Omental fat pad (tissue), 4 donors: ENCODE measurements around the gene CDC42EP2. TPM values are rescaled to one million over a fixed set of nuclear protein-coding genes. Genes with fewer than 3 reads are reported as not detected.
"Not testable (repeated sequence)": the region's sequence is repeated elsewhere in the genome, so short reads cannot be mapped to it uniquely, and the experiment has no call there.

Experiments
- ATAC-seq: fragments of 150-250 bp; one replicate; pipeline ENCODE4 v1.9.1; 2016; ENCODE audit warnings: mild to moderate bottlenecking, moderate library complexity; ENCODE audit not compliant: low FRiP score
- DNase-seq: peaks from one replicate; pipeline ENCODE4 v3.0.0-alpha.2; 2019; ENCODE audit warnings: low spot score
- CTCF ChIP-seq, 3 donors: fragments of 450-650 bp; IDR thresholded peaks; one replicate each; pipeline ENCODE4 v1.5.1; 2016 to 2017; ENCODE audit warnings: antibody characterized with exemption in 3 of 3, mild to moderate bottlenecking in 3 of 3, moderate library complexity in 2 of 3
- total RNA-seq, 4 donors: library from RNA; depleted of rRNA; stranded (reverse); fragments of >200 nt; gene quantifications; one replicate each; pipeline ENCODE4 v1.1.0, GENCODE V29; 2016

Gene CDC42EP2
- total RNA-seq, 4 donors from 2014 or later: 44.0 to 120 (median 68.6) TPM

DNA sequence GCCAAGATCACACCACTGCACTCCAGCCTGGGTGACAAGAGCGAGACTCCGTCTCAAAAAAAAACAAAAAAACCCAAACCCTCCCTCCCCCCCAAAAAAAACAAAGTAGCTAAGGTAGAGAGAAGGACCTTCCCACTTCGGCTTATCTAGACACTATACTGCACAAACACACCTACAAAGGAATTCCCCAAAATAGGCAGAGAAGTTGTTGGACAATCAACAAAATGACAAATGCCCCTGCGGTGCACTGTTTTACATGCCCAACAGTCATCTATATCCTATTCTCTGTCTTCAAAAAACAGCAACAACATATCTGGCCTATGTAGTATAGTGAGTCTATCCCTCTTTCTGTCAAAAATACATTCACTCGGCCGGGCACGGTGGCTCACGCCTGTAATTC is 12.4 kb downstream of the CDC42EP2 start:
- TF ChIP-seq CTCF (IDR thresholded peaks at IDR 0.05): no peak
- DNase-seq: no peak
- ATAC-seq: no peak

DNA sequence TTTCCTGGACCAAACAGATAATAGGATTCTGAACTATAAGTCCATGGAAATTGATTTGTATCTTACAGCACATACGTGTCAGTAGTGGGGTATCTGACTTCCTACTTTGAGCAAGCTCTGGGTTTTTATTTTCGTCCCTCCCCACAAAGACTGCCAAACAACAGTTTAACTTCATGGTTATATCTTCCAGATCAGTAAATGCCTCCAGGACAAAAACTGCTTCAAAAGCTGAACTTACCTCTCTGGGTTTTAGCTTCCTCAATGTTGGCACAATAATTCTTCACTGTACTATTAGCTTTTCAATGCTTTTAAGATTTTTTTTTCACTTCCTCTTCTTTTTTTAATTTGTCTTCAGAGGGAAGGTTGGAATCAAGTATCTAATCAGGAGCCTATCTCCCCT is 14.8 kb downstream of the CDC42EP2 start:
- DNase-seq (no peak), ATAC-seq (no peak)
- no peak for TF ChIP-seq CTCF (IDR thresholded peaks at IDR 0.05)

DNA sequence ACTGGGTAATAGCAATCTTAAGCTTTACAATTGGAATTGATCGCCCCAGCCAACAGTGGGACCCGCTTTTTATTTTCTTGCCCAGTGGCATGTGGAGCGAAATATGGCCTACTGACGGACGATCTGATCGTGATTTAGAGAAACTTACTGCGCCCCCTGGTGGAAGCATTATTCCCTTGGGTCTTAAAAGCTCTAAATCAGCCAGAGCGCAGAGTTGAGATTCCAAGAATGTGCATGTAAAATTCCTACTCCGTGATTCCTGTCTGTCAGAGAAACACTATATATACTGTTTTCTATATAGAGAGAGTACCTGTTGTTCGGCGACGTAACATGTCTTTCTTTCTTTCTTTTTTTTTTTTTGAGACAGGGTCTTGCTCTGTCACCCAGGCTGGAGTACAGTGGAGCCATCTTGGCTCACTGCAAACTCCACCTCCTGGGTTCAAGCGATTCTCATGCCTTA is 15.3 kb downstream of the CDC42EP2 start:
- DNase-seq (peak; percentile 97), ATAC-seq (no peak)
- peak in 2 of 3 donors; percentile 15 to 85 for TF ChIP-seq CTCF (IDR thresholded peaks at IDR 0.05)

GRCh38 chr11:65330544-65330943 is 15.9 kb downstream of the CDC42EP2 start:
- ATAC-seq: no peak
- TF ChIP-seq CTCF (IDR thresholded peaks at IDR 0.05): no peak
- DNase-seq: no peak

- not testable (repeated sequence) for DNase-seq, ATAC-seq
Measured at GRCh38 chr11:65332591-65332990, 17.9 kb downstream of the CDC42EP2 start.

DNA sequence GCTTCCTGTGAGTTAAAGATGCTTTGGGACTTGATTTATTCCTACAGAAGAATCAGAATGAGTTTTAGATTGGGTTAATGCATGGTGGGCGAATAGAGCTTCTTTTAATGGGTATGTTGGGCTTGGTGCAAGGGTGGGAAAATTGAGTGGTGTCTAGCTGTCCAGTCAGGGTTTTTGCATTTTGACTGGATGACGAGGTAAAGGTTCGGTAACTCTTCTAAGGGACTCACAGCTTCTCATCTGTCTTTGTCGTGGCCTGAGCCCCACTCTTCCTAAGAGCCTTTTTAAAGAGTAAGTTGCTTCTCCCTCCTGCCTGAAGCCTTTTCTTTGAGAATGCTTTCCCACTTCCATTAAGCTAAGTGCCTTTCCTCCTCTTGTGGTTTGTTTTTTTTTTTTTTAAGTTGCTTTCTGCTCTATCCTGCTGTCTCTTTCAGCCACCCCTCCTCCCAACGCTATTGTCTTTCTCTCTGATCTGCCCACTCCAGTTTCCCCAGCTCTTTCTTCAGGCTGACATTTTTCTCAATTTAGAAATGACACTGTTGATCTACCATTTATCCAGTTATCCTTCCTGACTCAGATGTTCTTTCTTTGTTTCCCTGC is 20.1 kb downstream of the CDC42EP2 start:
- DNase-seq (no peak), ATAC-seq (no peak)
- TF ChIP-seq CTCF (IDR thresholded peaks at IDR 0.05): no peak

- DNase-seq: no peak
- TF ChIP-seq CTCF (IDR thresholded peaks at IDR 0.05): no peak
- no peak for ATAC-seq
Measured at GRCh38 chr11:65338676-65339075, 24.0 kb downstream of the CDC42EP2 start.
